ENCODE measurements around the gene CCZ1. TPM values are rescaled to one million over a fixed set of nuclear protein-coding genes. Genes with fewer than 3 reads are reported as not detected.

The CCZ1 gene
- total RNA-seq, 2 donors from 2014 or later = 55.1 to 81.0 TPM

Other genes starting within 250 kb of the CCZ1 start
- gene RNF216, start 117.1 kb upstream of the CCZ1 start, total RNA-seq = 10 to 100 TPM; 18.9 TPM
- gene OCM, start 17.9 kb upstream of the CCZ1 start, total RNA-seq = not detected
- not detected for gene RSPH10B, start 72.0 kb downstream of the CCZ1 start, total RNA-seq
- 10 to 100 TPM; 10.6 to 10.7 TPM for gene PMS2, start 110.3 kb downstream of the CCZ1 start, total RNA-seq
- 10 to 100 TPM; 41.1 to 49.8 TPM for gene AIMP2, start 110.5 kb downstream of the CCZ1 start, total RNA-seq
- gene ANKRD61, start 132.6 kb downstream of the CCZ1 start, total RNA-seq = not detected
- gene EIF2AK1, start 160.4 kb downstream of the CCZ1 start, total RNA-seq = 100 to 1,000 TPM in 1 of 2 donors, 10 to 100 TPM in 1; 99.1 to 117 TPM
- 10 to 100 TPM in 1 of 2 donors, 1 to 10 TPM in 1; 9.9 to 11.6 TPM for gene USP42, start 206.2 kb downstream of the CCZ1 start, total RNA-seq